Measurements from ENCODE around the gene IFT57.

The IFT57 gene

GRCh38 chr3:108215871-108216270 is 6.4 kb downstream of the IFT57 start:
- no peak for DNase-seq

- DNase-seq = no peak
Measured at GRCh38 chr3:108209579-108209978, 12.6 kb downstream of the IFT57 start.

DNA sequence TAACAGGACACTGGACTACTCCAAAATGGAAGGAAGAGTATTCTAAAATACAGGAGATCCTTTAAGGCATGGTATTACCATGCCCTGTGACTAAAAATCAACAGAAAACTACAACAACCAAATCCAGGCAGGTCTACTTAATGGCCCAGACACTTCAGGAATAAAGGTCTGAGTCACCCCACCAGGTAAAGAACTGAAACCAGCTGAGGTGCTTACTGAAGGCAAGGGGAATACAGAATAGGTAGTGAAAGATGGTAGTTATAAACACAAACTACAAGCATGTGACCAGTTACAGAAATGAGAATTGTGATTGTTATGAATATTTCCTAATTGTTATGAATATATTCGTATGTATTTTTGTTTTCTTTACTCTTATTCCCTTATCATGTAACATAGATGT is 13.4 kb downstream of the IFT57 start:
- no peak for DNase-seq

DNA sequence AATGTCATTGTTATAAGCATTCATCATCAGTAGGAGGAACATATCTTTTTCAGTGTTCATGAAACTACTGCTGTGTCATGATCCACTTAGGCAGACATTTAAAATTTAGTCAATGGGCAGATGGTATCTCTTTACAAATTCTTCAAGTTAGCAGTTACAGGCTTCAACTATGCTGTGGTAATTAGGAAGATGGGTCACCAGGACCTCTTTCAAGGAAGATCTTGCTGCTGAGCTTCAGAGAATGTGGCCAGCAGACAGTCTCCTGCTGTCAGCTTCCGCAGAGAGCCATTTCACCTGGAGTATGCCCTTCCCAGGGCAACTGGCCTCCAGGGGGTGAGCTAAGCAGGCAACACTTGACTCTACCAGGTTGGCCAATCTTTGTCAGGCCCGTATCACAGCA is 19.4 kb downstream of the IFT57 start:
- DNase-seq = no peak

DNA sequence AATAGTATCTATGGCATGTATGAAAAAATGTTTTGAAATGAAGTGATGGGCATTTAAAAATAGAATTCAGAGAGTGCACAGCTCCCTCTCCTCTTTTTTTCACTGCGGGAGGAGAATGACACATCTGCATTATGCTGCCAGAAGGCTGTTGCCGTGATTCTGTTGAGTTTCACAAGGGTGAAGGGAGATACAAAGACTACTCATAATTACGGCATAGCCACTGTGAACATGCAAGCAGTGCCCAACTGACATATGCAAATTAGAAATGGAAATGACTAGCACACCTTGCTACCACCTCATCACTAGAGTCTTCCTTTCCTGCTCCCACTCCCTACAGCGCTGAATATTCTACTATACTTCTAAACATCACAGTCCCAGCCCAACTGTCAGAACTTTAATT is 20.1 kb downstream of the IFT57 start:
- no peak for DNase-seq

- no peak for DNase-seq
Measured at GRCh38 chr3:108201258-108201657, 21.0 kb downstream of the IFT57 start.

- DNase-seq = no peak
Measured at GRCh38 chr3:108200578-108200977, 21.6 kb downstream of the IFT57 start.

DNA sequence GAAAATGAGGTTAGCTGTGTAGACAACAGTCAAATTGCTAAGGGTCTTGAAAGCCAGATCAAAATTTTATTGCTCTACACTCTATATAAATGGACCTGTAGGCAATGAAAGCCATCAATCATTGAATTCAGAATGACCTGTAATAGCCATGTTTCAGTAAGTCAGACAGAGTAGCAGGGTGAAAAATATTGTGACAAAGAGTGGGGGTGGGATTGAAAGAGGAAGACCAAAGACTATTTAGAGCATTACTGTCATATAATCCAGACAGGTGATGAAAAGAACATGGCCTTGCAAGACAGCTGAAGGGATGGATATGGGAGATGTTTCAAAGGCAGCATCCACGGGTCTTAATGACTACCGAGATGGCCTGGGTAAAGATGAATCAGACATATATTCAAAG is 22.2 kb downstream of the IFT57 start:
- no peak for DNase-seq

GRCh38 chr3:108191394-108191793 is 30.8 kb downstream of the IFT57 start:
- no peak for DNase-seq

DNA sequence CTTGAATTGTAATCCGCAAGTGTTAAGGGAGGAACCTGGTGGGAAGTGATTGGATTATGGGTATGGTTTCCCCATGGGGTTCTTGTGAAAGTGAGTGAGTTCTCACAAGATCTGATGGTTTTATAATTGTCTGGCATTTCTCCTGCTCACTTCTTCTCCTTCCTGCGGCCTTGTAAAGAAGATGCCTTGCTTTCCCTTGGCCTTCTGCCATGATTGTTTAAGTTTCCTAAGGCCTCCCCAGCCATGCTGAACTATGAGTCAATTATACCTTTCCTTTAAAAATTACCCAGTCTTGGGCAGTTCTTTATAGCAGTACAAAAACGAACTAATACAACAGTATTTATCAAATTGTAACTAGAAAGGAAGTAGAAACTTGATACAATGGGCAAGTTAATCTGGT is 31.9 kb downstream of the IFT57 start:
- no peak for DNase-seq

DNA sequence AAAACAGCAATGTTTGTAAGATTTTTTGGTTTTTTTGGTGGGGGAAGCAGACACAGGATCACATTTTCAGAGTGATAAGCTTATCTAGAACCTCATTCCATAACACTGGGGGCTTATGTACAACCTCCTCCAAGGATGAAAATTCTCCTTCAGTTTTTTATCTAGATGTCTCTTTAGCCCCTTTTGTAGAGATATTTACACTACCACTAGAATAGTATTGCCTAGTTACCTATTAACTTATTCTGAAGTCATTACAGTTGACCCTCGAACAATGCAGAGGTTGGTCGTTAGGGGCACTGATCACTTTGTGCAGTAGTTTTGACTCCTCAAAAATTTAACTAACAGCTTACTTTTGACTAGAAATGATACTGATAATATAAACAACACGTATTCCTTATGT is 32.8 kb downstream of the IFT57 start:
- DNase-seq = no peak

- DNase-seq = no peak
Measured at GRCh38 chr3:108185536-108185935, 36.7 kb downstream of the IFT57 start.

- no peak for DNase-seq
Measured at GRCh38 chr3:108184824-108185223, 37.4 kb downstream of the IFT57 start.

GRCh38 chr3:108183971-108184370 is 38.3 kb downstream of the IFT57 start:
- DNase-seq = no peak

GRCh38 chr3:108183181-108183580 is 39.0 kb downstream of the IFT57 start:
- DNase-seq = no peak

- no peak for DNase-seq
Measured at GRCh38 chr3:108182339-108182738, 39.9 kb downstream of the IFT57 start.

- no peak for DNase-seq
Measured at GRCh38 chr3:108181172-108181571, 41.1 kb downstream of the IFT57 start.

GRCh38 chr3:108180194-108180593 is 42.0 kb downstream of the IFT57 start:
- no peak for DNase-seq

- no peak for DNase-seq
Measured at GRCh38 chr3:108178676-108179075, 43.5 kb downstream of the IFT57 start.

GRCh38 chr3:108177536-108177935 is 44.7 kb downstream of the IFT57 start:
- no peak for DNase-seq

DNA sequence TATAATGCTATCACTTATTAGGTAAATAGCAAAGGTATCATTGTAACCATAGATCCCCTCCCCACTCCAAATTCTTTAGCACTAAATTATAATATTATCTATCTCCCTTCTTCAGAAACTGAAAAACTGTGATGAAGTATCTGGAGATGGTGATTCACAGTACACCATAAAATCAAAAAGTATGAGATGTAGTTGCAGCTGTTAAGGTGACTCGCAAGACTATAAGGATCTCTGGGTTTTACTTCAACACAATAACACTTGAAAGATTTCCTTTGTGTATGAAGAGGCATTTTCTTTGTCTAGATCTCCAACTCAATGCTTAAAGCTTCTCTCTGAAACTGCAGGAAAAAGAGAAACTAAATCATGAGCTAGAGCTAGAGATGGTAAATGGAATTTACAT is 46.9 kb downstream of the IFT57 start:
- DNase-seq = no peak

- DNase-seq = no peak
Measured at GRCh38 chr3:108171106-108171505, 51.1 kb downstream of the IFT57 start.

- no peak for DNase-seq
Measured at GRCh38 chr3:108164391-108164790, 57.8 kb downstream of the IFT57 start.

DNA sequence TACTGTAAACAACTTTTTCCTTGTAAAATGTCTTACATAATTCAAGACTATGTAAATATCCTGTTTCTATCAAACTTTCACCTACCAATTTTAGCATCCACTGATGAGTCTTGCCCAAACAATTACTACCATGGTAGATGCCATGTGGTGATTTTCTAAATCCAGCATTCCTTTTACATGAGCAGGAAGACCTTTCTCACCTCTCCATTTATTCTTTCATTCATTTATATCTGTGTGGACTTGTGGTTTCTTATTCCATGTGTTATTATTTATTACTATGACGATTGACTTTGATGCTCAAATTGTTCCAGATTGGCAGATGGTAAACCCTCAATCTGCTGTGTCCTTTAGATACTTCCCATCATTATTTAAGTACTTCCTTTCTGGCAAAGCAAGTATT is 62.4 kb downstream of the IFT57 start:
- no peak for DNase-seq

DNA sequence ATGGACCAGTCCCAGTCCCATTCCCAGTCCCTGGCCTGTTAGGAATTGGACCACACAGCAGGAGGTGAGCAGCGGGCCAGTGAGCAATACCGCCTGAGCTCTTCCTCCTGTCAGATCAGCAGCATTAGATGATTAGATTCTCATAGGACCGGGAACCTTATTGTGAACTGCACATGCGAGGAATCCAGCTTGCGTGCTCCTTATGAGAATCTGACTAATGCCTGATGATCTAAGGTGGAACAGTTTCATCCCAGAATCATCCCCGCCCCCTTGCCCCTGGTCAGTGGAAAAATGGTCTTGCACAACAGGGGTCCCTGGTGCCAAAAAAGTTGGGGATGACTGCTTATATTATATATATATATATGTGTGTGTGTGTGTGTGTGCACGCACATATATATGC is 63.1 kb downstream of the IFT57 start:
- no peak for DNase-seq

GRCh38 chr3:108158251-108158650 is 64.0 kb downstream of the IFT57 start:
- no peak for DNase-seq

All from right hindlimb (tissue), 1 donor.